Left cardiac atrium (tissue), 4 donors: Measurements from ENCODE around the gene SAMD4A. TPM values are rescaled to one million over a fixed set of nuclear protein-coding genes. Genes with fewer than 3 reads are reported as not detected.
A peak's percentile ranks its signal among the peaks of the same experiment; 100 is the strongest.
"Not testable (repeated sequence)": the region's sequence is repeated elsewhere in the genome, so short reads cannot be mapped to it uniquely, and the experiment has no call there.

ENCODE experiments used
- ATAC-seq, 2 donors: fragments of 200-7000 bp; cut with Tn5 transposase; one replicate each; pipeline ENCODE4 v1.9.1; 2020; ENCODE audit warnings: mild to moderate bottlenecking in 2 of 2, moderate library complexity in 2 of 2
- DNase-seq: peaks from one replicate; pipeline ENCODE4 v3.0.0-alpha.2; 2020
- intact Hi-C, 2 donors: fragments of 100-400 bp; cut with DNase I; formaldehyde crosslinking; loops; one replicate each; pipeline versions ENCODE4 v1.14.1 to v1.15.1; 2022 to 2023
- total RNA-seq, 2 donors: library from RNA; stranded (reverse); fragmentation: NEBNext Ultra II Directional; extraction: Animal tissue kit (Norgen Biotek cat#: 25700); gene quantifications; one replicate each; pipeline ENCODE4 v1.2.1, GENCODE V29; 2021
- donor health status: DM: no; HTN: yes; CAD: no.
- donor health status: DM: no; HTN: yes; CAD: no; lungs with severe emphysema.
- donor health status: DM: yes; HTN: yes; CAD: no.
- donor health status: Dilated cardiomyopathy.

Gene SAMD4A
- total RNA-seq, 2 donors from 2014 or later = 103 to 118 TPM

- DNase-seq (no peak), ATAC-seq (no peak)
- intact Hi-C loops = no loop called here
Measured at GRCh38 chr14:54794796-54795195, 227.9 kb downstream of the SAMD4A start.

GRCh38 chr14:54796961-54797360 lies 230.0 kb downstream of the SAMD4A start:
- DNase-seq = no peak
- intact Hi-C loops = no loop called here
- ATAC-seq = no peak

GRCh38 chr14:54797556-54797955 lies 230.6 kb downstream of the SAMD4A start:
- intact Hi-C loops = no loop called here
- ATAC-seq (no peak), DNase-seq (no peak)

GRCh38 chr14:54797986-54798385 lies 231.1 kb downstream of the SAMD4A start:
- ATAC-seq = no peak
- intact Hi-C loops = no loop called here
- no peak for DNase-seq

- intact Hi-C loops = no loop called here
- DNase-seq (no peak), ATAC-seq (no peak)
Measured at GRCh38 chr14:54798465-54799124, 231.7 kb downstream of the SAMD4A start.

GRCh38 chr14:54801482-54801881 lies 234.6 kb downstream of the SAMD4A start:
- intact Hi-C loops, DNase-seq, ATAC-seq: not testable (repeated sequence)

- DNase-seq (no peak), ATAC-seq (no peak)
- intact Hi-C loops = no loop called here
Measured at GRCh38 chr14:54803396-54803795, 236.5 kb downstream of the SAMD4A start.

GRCh38 chr14:54803926-54804537 lies 237.1 kb downstream of the SAMD4A start:
- DNase-seq (no peak), ATAC-seq (no peak)
- intact Hi-C loops = loop anchor here in 1 of 2 donors (2.0 kb wide), 1 partner anchor 239 kb away; no protein-coding TSS in a partner anchor

GRCh38 chr14:54804538-54805041 lies 237.7 kb downstream of the SAMD4A start:
- intact Hi-C loops = loop anchor here in 1 of 2 donors (2.0 kb wide), 1 partner anchor 240 kb away; no protein-coding TSS in a partner anchor
- no peak for DNase-seq
- no peak for ATAC-seq

GRCh38 chr14:54805070-54805444 lies 238.1 kb downstream of the SAMD4A start:
- ATAC-seq (peak in 1 of 2 donors; percentile 58), DNase-seq (no peak)
- intact Hi-C loops = loop anchor here in 1 of 2 donors (2.0 kb wide), 1 partner anchor 240 kb away; no protein-coding TSS in a partner anchor

GRCh38 chr14:54805445-54806322 lies 238.8 kb downstream of the SAMD4A start:
- ATAC-seq (peak; percentile 88 to 94), DNase-seq (peak; percentile 89)
- intact Hi-C loops = loop anchor here in 1 of 2 donors (2.0 kb wide), 1 partner anchor 241 kb away; no protein-coding TSS in a partner anchor

- ATAC-seq (no peak), DNase-seq (no peak)
- intact Hi-C loops = no loop called here
Measured at GRCh38 chr14:54806616-54807015, 239.7 kb downstream of the SAMD4A start.

GRCh38 chr14:54807428-54807827 lies 240.5 kb downstream of the SAMD4A start:
- intact Hi-C loops = no loop called here
- DNase-seq = no peak

GRCh38 chr14:54807881-54808280 lies 241.0 kb downstream of the SAMD4A start:
- no peak for DNase-seq
- ATAC-seq = no peak
- intact Hi-C loops = no loop called here

More at GRCh38 chr14:54807428-54807827, 240.5 kb downstream of the SAMD4A start:
- ATAC-seq = no peak

GRCh38 chr14:54808326-54809161 lies 241.6 kb downstream of the SAMD4A start:
- DNase-seq = no peak
- ATAC-seq = no peak
- intact Hi-C loops = no loop called here

- DNase-seq = no peak
- ATAC-seq = no peak
- intact Hi-C loops = no loop called here
Measured at GRCh38 chr14:54809767-54810166, 242.8 kb downstream of the SAMD4A start.

GRCh38 chr14:54812617-54813016 lies 245.7 kb downstream of the SAMD4A start:
- no peak for ATAC-seq
- no peak for DNase-seq
- intact Hi-C loops = no loop called here

GRCh38 chr14:54813081-54813480 lies 246.2 kb downstream of the SAMD4A start:
- DNase-seq (no peak), ATAC-seq (no peak)
- intact Hi-C loops = no loop called here

- ATAC-seq = no peak
- no peak for DNase-seq
- intact Hi-C loops = no loop called here
Measured at GRCh38 chr14:54814076-54814475, 247.1 kb downstream of the SAMD4A start.
